Coronary artery (tissue), 2 donors: ENCODE measurements around the gene MAEL.
A peak's percentile ranks its signal among the peaks of the same experiment; 100 is the strongest.

Experiments used
- DNase-seq: peaks from one replicate; pipeline ENCODE4 v3.0.0-alpha.2; 2017; ENCODE audit warnings: low spot score
- H3K27ac ChIP-seq, 2 donors: fragments of 200-600 bp; sonication (generic); one replicate each; pipeline ENCODE4 v1.5.1; 2016 to 2019
- H3K4me3 ChIP-seq: fragments of 200-600 bp; sonication (generic); 2 replicates; pipeline ENCODE4 v1.5.1; 2016; ENCODE audit warnings: mild to moderate bottlenecking, moderate library complexity
- CTCF ChIP-seq: fragments of 200-600 bp; sonication (generic); IDR thresholded peaks from one replicate; pipeline ENCODE4 v1.5.1; 2019; ENCODE audit warnings: antibody characterized with exemption

Gene MAEL

GRCh38 chr1:167054531-167054930, 65.5 kb downstream of the MAEL start:
- DNase-seq = no peak
- TF ChIP-seq CTCF = no peak

GRCh38 chr1:167054946-167055630, 66.0 kb downstream of the MAEL start:
- no peak for DNase-seq
- H3K27ac ChIP-seq = no peak overlapping the region
- no peak for TF ChIP-seq CTCF
- H3K4me3 ChIP-seq = no peak overlapping the region

More at GRCh38 chr1:167054531-167054930, 65.5 kb downstream of the MAEL start:
- no peak overlapping the region for H3K27ac ChIP-seq
- no peak overlapping the region for H3K4me3 ChIP-seq

- TF ChIP-seq CTCF = no peak
- no peak overlapping the region for H3K27ac ChIP-seq
- no peak for DNase-seq
- no peak overlapping the region for H3K4me3 ChIP-seq
Measured at GRCh38 chr1:167056529-167057231, 67.6 kb downstream of the MAEL start.

- TF ChIP-seq CTCF = no peak
- Histone ChIP-seq H3K4me3 (no peak overlapping the region), H3K27ac (no peak overlapping the region)
- DNase-seq = no peak
Measured at GRCh38 chr1:167057241-167057688, 68.2 kb downstream of the MAEL start.

- DNase-seq = no peak
- Histone ChIP-seq H3K4me3 (peak overlapping the region; percentile 37), H3K27ac (no peak overlapping the region)
- peak; percentile 94 for TF ChIP-seq CTCF
Measured at GRCh38 chr1:167059045-167059808, 70.1 kb downstream of the MAEL start.

- DNase-seq = no peak
- no peak for TF ChIP-seq CTCF
- no peak overlapping the region for H3K27ac ChIP-seq
- H3K4me3 ChIP-seq = no peak overlapping the region
Measured at GRCh38 chr1:167059809-167060107, 70.7 kb downstream of the MAEL start.
